ENCODE data around the gene ARID1A.

Gene ARID1A

DNA sequence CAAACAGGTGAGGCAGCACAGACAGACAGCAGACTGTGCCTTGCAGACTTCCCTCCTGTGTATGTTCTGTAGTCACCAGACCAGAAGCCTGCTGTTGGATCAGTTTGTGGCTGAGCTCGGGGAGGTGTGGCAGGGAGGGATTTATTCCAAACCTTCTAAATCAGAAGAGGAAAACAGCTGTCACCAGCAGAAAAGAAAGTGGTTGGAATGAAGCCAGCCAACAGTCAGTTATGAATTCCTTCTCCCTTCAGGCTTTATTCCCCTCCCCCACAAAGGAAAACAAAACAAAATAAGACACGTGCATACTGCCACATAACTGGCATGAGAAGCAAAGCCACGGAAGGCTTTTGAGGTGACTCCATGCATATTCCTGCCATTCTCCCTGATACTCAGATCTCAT is 72.9 kb downstream of the ARID1A start:
- DNase-seq, result no peak

DNA sequence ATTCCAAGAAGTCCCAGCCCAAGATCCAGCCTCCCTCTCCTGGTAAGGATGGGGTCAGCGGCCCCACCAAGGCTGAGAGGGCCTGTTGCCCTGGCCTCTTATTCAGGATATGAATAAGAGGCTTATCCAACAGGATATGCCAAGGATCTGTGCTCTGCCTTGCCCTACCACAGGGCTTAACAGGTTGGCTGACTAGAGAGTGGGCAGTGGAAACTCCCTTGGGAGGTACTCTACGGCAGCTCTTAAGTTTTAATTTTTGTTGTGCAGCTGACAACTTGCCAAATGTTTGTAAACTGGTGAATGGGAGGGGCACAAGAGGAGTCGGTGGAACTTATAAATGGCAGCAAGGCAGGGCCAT is 75.4 kb downstream of the ARID1A start:
- no peak for DNase-seq

DNA sequence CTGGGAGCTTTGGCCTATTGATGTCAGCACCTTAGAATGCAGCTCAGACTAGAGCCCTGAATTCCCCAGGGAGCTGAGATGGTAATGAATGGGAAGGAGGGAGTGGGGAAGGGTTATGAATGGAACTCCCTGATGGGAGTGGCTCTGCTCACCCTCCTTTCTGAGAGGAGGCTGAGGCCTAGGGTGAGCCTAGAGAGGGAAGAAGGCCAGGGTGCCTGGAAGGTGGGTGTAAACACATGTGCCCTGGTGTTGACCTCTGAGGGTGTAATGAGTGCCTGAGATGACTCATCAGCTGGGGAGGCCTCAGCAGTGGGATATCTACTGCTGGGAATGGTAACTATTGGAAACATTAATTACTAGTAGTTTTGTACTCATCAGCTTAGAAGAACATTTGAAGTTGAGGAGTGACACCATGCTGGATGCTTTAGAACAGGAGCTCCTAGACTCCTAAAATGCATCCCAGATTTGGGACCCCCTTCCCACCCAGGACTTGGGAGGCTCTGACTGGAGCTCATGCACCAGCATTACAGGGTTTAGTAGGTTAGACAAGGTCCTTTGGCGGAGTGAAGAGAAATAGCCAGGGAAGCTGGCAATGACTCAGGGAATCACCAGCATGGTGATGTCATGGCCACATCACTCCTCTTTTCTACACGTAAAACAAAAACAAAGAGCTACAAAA is 76.0 kb downstream of the ARID1A start:
- DNase-seq, result peak; percentile 27

DNA sequence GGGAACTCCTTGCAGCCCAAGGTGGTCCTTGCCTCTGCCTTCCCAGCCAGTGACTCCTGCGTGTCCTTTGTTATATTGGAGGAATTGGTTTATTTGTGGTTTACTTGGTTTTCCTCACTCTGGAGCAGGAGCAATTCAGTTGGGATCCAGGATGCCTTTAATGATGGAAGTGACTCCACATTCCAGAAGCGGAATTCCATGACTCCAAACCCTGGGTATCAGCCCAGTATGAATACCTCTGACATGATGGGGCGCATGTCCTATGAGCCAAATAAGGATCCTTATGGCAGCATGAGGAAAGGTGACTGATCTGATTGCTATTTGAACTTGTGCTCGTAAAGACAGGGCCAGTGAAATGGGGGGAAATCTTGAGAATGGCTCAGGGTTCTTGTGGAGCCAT is 76.9 kb downstream of the ARID1A start:
- no peak for DNase-seq

DNA sequence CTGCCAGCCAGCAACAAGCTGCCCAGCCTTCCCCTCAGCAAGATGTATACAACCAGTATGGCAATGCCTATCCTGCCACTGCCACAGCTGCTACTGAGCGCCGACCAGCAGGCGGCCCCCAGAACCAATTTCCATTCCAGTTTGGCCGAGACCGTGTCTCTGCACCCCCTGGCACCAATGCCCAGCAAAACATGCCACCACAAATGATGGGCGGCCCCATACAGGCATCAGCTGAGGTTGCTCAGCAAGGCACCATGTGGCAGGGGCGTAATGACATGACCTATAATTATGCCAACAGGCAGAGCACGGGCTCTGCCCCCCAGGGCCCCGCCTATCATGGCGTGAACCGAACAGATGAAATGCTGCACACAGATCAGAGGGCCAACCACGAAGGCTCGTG is 78.6 kb downstream of the ARID1A start:
- DNase-seq, result no peak

DNA sequence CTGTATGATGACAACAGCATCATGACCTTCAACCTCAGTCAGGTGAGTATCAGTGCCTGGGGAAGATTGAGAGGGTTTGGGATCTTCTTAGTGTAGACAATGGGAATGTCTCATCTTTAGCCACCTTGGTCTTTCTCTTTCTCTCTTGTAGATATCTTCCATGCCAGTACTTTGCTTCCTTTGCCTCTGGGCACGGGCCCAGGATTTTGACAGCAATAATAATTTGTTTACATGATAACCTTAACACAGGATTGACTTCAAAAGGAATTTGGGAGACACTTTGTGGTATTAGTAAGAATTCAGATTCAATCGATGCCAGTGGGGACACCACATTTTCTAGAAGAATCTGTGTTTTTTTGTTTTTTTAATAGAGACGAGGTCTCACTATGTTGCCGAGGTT is 79.9 kb downstream of the ARID1A start:
- DNase-seq, result no peak

DNA sequence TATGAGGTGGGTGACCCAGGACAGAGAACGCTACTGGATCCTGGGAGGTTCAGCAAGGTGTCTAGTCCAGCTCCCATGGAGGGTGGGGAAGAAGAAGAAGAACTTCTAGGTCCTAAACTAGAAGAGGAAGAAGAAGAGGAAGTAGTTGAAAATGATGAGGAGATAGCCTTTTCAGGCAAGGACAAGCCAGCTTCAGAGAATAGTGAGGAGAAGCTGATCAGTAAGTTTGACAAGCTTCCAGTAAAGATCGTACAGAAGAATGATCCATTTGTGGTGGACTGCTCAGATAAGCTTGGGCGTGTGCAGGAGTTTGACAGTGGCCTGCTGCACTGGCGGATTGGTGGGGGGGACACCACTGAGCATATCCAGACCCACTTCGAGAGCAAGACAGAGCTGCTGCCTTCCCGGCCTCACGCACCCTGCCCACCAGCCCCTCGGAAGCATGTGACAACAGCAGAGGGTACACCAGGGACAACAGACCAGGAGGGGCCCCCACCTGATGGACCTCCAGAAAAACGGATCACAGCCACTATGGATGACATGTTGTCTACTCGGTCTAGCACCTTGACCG is 83.4 kb downstream of the ARID1A start:
- peak; percentile 64 for DNase-seq

DNA sequence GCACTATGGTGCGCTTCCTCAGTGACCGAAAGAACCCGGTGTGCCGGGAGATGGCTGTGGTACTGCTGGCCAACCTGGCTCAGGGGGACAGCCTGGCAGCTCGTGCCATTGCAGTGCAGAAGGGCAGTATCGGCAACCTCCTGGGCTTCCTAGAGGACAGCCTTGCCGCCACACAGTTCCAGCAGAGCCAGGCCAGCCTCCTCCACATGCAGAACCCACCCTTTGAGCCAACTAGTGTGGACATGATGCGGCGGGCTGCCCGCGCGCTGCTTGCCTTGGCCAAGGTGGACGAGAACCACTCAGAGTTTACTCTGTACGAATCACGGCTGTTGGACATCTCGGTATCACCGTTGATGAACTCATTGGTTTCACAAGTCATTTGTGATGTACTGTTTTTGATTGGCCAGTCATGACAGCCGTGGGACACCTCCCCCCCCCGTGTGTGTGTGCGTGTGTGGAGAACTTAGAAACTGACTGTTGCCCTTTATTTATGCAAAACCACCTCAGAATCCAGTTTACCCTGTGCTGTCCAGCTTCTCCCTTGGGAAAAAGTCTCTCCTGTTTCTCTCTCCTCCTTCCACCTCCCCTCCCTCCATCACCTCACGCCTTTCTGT is 84.6 kb downstream of the ARID1A start:
- no peak for DNase-seq

DNA sequence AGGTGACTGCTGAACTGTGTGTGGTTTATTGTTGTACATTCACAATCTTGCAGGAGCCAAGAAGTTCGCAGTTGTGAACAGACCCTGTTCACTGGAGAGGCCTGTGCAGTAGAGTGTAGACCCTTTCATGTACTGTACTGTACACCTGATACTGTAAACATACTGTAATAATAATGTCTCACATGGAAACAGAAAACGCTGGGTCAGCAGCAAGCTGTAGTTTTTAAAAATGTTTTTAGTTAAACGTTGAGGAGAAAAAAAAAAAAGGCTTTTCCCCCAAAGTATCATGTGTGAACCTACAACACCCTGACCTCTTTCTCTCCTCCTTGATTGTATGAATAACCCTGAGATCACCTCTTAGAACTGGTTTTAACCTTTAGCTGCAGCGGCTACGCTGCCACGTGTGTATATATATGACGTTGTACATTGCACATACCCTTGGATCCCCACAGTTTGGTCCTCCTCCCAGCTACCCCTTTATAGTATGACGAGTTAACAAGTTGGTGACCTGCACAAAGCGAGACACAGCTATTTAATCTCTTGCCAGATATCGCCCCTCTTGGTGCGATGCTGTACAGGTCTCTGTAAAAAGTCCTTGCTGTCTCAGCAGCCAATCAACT is 85.5 kb downstream of the ARID1A start:
- DNase-seq, result no peak

DNA sequence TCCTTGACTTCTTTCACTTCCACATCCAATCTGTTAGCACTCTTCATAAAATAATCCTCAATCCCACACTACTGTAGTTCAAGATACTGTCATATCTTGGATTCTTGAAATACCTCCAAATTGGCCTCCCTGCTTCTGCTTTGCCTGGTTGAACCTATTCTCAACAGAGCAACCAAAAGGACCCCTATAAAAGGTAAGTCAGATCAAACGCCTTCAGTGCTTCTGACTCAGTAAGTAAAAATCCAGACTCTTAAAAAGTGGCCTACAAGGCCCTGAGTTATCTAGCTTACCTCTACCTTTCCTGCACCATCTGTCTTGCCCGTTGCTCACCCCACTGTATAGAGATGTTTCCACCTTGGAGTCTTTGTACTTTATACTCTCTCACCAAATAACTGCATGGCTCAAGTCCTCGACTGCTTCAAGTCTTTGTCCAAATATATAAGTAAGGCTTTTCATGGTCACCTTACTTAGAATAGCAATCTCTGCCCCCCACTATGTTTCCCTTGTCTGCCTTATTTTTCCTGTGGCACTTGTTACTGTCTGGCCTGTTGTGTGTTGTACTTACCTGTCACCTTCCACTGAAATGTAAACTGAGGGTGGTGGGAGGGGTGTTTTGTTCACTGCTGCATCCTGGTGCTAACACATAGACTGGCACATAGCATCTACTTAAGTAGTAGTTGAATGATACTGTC is 86.9 kb downstream of the ARID1A start:
- no peak for DNase-seq

DNA sequence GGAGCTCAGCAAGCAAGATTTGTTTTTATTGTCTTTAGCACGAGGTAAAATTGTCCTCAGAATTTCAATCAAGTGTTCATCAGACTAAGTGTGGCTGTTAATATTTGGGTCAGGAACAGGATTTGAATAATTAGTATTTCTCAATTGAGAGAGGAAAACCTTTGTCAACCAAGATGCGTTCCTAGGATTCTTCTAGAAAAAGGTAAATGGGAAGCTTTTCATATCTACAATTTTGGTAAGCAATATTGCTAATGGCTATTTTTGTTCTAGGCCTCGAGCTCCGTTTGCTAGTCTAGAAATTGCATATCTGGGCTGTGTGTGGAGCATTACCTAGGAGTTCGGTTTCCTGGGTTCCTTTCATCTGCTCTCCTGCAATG is 87.8 kb downstream of the ARID1A start:
- no peak for DNase-seq

DNA sequence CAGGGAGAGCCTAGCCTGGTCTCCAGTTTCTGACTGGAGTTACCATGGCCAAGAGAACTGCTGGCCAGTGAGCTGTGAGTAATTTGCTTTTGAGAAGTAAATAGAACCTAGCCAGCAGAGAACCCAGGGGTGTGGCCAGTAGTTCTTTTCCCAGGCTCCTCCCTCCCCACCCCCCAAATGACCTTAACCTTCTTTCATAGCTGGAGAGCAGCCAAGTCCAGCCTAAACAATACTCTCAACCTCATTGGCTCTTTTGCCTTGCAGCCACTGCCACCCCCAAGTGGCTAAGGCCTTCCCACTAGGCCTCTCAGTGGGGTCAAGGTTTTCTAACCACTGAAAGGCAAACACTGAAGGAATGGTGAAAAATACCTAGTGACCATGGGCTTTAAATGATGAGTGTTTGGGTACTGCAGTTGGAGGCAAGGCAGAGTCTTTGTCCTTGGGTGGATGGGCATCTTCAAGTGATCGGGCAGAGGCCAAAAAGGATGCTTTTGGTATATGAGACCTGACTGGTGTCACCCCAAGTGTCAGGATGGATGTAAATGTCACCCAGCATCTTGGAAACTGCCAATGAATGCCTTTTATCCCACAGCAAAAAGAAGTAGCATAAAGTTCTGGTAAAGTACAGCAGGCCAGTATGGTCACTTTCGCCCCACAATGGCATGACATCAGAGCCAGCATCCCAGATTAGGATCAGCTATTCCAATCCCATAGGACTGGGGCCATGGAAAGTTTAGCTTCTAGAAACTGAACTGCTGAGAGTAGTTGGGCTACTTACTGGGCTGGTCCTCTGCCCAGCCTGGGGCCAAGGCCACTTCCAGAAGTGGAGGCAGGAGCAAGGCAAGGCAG is 88.4 kb downstream of the ARID1A start:
- DNase-seq, result peak; percentile 94

DNA sequence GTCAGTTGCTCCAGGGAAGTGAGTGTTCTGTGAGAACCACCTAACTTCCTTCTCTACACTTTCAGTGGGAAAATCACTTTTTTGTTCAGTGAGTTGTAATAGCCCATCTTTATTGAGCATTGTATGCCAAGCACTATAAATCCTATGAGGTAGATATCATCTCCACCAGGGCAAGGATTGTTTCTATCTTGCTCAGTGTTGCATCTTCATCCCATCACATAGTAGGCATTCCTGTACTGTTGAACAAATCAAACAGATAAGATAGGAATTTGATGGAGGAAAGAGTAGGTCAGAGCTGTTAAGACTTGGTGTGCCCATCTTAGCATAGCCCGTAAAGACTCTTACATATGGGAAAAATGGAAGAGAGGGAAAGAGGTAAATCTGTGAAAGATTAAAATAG is 89.1 kb downstream of the ARID1A start:
- no peak for DNase-seq

DNA sequence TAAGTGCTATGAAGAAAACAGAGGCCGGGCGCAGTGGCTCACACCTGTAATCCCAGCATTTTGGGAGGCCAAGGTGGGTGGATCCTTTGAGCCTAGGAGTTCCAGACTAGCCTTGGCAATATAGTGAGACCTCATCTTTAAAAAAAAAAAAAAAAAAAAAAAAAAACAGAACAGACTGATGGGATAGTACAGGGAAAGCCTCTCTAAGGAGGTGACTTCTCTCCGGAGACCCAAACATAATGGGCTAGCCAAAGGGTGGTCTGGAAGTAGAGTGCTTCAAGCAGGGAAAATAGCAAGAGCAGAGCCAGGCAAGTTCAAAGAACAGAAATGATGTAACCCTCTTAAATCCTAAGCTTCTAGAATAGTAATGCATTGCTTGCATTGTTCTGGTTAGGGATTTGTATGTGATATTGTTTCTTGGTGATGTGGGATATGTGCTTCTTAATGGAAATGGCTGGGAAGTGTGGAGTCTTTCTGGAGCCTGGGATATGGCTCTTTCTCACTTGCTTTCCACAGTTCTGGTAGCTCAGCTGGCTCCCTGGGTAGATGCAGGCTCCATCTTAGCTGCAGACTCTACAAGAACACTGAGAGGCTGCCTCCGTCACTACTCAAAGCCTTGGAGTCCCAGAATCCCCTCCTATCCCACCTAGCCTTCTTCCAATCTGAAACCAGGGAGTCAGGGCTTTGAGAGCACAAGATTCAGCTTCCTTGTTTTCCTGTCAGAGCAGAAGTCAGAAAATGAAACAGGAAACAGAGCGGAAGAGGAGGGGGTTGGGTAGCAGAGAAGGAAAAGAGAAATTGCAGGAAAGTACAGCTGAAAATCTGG is 90.0 kb downstream of the ARID1A start:
- DNase-seq, result peak; percentile 87

DNA sequence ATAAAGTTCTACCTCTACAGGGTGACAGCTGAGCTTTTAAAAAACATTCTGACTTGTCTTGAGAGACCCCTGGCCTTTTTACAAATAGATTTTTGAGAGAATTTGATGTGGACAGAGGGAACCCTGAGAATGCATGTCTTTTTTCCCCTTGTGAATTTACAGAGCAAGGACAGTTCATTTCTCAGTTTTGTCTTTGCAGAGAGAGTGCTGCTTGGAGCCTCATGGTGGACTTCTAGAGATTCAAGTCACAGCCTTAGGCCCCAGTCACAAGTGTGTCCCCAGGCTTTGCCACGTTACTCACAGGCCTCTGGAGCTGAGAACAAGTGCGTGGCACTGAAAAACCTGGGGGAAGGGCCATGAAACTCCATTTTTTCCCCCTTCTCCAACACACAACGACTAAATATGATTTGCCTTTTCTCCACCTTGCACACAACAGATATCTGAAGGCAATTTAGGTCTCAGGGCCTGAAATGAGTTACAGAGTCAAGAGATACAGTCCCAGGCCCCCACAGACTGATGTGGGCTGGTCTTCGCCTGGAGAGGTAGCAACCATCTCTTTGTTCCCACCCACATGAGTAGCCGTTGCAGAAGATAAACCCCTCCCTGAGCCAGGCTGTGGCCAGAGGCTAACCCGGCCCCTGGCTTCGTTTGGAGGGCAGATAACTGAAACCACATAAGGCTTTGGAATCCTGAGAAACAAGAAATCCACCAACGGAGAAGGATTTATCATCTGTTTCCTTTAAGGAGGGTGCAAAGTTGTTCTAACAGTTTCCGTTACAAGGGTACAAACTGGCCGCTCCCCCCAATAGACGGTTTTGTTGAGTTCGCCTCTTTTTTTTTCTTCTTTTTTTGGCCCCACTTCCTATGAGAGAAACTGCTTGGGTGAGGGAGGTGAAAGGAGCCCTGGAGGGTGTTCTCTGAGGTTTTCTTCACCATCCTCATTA is 90.9 kb downstream of the ARID1A start:
- DNase-seq, result peak; percentile 98

DNA sequence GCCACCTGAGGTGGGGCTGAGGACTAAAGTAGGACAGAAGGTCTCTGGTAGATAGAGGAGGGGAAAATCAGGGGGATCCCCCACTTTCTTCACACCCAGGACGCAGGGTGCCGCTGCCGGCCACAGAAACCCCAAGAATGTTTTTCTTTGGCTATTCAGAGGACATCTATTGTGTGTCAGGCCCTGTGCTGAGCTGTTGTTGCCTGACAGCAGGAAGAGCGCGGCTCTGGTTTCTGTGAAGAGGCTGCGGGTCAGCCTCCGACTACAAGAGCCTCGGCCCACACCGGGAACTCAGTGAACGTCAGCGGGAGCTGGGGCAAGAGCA is 91.5 kb downstream of the ARID1A start:
- DNase-seq, result no peak

DNA sequence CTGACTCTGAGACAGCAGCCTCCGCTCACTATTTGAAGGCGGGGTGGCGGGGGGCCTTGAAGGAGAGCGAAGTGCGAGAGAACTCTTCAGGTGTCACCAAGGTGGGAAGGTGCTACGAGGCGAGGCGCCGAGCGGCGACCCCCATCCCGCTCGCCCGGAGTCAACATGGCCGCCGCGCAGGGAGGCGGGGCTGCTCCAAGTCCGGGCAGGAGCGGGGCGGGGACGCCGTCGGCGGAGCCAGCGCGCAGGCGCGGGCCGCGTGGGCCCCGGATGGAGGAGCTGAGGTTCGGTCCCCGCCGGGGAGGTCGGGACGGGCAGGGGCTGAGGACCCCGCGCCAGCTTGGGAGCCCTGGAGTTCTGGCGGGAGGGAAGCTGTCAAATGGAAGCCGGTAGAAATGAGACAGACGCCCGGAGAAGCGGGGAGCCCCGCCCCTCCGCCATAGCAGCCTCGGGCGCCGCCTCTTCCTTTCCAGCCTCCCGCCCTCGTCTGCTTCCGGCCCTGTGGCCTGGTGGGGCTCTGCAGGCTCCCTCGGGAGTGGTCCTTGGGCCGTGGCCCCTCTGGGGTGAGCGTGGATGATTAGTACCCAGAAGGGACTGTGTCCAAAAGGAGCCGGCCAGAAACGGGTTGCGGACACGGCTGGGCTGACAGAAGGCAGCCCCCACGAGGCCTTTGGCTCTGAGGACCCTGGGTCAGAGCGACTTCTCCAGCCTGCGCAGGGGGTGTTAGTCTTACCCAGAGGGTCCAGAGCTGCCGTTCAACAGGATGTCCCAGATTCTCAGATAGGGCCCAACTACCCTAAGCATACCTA is 92.1 kb downstream of the ARID1A start, which contains the start of gene PIGV:
TSS of gene PIGV (plus strand) at position 245 of the 809 bp plus-strand sequence. CDS start 2,866 bp downstream, outside the sequence.
- DNase-seq, result peak; percentile 95

DNA sequence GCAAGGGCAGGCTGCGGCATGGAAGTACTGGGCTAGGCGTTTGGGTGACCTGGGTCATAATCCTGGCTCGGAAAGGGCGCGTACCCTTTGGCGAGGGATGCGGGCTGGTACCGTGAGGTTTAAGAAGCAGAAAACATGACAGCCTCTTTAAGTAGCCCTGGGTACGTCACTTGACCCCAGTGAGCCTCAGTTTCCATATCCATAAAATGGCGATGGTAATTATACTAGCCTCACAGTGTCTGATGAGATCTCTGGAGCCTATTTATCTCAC is 92.6 kb downstream of the ARID1A start:
- DNase-seq, result no peak

DNA sequence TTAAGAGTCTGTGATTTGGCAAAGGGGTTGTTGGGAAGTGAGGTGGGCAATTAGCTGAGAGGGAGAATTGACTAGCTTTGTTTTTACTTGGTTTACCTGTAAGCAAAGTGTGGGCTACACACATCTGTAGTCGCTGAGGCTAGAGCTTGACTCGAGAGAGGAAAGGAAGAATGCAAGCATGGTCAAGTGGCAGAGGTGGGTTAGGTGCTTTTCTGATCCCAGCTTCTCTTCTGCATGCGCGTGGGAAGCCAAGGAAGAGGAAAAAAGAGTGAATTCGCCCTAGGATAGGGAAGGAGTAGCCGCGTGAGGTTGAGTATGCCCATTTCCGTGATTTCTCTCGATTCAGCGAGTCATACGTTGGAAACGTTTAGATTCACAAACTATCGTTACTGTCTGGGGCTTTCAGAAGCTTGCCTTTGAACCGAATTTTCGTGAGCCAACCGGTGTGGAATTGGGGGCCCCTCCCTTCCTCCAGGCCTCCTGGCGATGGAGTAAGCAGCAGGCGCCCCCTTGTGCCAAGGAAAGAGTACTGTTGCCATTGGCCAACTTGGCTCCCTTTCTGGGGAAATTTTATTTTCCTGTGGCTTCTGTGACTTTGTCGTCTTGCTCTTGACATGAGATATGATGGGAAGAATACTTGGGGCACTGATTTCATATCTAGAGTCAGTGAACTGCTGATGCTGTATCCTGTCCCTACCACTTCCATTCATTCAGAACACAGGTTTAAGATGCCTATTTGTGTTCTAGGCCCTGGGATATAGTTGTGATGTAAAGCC is 93.2 kb downstream of the ARID1A start:
- DNase-seq, result peak; percentile 92

DNA sequence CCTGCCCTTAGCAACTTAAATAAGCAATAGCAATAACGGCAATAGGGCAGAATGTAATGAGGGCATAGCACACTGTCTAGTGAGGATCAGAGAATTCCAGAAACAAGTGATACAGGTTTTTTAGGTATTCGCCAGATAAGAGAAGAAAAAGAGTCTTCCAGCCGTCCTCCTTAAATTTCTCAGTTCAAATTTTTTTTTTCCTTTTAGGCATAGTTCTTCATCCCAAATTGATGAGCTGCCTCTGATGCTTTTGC is 93.7 kb downstream of the ARID1A start:
- no peak for DNase-seq

Measured in OCI-M1 (cell line).